ENCODE measurements around the gene PHOSPHO1.

DNA sequence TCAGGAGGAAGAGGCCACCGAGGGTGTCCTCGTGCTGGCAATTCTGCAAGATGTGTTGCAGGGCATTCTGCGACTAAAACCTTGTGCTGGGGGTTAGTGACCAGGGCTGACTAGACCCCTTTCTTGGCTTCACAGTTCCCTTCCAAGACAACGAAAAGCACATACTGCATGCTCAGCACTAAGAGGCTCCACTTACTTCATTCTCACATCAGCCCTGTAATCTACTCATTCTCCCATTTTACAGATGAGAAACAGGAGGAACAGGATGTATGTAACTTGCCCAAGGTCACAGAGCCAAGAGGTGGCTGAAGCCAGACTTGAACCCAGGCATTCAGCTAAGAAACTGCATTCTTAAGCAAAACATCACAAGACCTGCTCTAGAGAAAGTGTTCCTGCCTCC lies 5.3 kb upstream of the PHOSPHO1 start:
- TF ChIP-seq POLR2A (IDR thresholded peaks at IDR 0.05; ENCODE audit: low read length) (no peak), GATA1 (IDR thresholded peaks at IDR 0.05; ENCODE audit: low read depth, low read length) (no peak)
